ENCODE results near the gene DNAJC6.

Gene DNAJC6

DNA sequence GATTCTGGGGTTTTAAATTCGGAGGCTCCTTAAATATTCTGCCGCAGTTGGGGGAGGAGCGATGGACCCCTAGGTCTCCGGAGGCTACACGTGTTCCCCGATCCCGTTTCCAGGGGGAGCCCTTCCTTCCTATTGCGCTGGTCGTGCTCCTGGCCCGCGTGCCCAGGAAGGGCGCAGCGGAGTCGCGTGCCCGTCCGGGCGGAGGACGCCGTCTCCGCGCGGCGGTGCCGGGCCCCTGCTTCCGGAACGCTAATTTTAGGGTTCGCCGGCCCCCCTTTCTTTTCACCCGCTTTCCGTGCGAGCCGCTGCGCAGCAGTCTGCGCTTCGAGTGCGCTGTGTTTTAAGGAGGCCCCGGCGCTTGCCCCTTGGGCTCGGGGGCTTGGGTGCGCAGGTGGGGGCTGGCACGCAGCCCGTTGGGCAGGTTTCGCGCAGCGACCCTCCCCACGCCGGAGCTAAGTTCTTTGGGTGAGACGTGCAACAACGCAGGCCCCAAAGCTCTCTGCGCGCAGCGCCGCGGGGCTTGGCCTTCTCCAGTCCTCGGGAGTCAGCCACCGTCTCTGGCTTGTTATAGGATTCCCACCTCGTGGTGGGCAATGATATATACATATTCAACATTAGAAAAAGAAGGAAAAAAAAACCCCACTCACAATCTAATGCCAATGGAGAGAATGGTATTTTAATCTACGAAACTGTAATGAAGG is 43.5 kb upstream of the DNAJC6 start:
- H3K27ac ChIP-seq, result no peak overlapping the region
- TF ChIP-seq, protein P1, sequence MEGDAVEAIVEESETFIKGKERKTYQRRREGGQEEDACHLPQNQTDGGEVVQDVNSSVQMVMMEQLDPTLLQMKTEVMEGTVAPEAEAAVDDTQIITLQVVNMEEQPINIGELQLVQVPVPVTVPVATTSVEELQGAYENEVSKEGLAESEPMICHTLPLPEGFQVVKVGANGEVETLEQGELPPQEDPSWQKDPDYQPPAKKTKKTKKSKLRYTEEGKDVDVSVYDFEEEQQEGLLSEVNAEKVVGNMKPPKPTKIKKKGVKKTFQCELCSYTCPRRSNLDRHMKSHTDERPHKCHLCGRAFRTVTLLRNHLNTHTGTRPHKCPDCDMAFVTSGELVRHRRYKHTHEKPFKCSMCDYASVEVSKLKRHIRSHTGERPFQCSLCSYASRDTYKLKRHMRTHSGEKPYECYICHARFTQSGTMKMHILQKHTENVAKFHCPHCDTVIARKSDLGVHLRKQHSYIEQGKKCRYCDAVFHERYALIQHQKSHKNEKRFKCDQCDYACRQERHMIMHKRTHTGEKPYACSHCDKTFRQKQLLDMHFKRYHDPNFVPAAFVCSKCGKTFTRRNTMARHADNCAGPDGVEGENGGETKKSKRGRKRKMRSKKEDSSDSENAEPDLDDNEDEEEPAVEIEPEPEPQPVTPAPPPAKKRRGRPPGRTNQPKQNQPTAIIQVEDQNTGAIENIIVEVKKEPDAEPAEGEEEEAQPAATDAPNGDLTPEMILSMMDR (conservative IDR thresholded peaks at IDR 0.05), result no peak
- TF ChIP-seq ZFX (IDR thresholded peaks at IDR 0.05), result no peak

- no peak overlapping the region for H3K27ac ChIP-seq
These were observed 42.9 kb upstream of the DNAJC6 start for GRCh38 chr1:65266476-65266875.

GRCh38 chr1:65267271-65267670 is 42.1 kb upstream of the DNAJC6 start:
- TF ChIP-seq, protein P1 (conservative IDR thresholded peaks at IDR 0.05), result no peak
- no peak for TF ChIP-seq ZFX (IDR thresholded peaks at IDR 0.05)
- H3K27ac ChIP-seq, result no peak overlapping the region

More at GRCh38 chr1:65266476-65266875, 42.9 kb upstream of the DNAJC6 start:
- TF ChIP-seq, protein P1 (conservative IDR thresholded peaks at IDR 0.05), result no peak
- TF ChIP-seq ZFX (IDR thresholded peaks at IDR 0.05), result no peak

GRCh38 chr1:65267683-65268082 is 41.7 kb upstream of the DNAJC6 start:
- no peak overlapping the region for H3K27ac ChIP-seq
- TF ChIP-seq, protein P1 (conservative IDR thresholded peaks at IDR 0.05), result no peak
- TF ChIP-seq ZFX (IDR thresholded peaks at IDR 0.05), result no peak

DNA sequence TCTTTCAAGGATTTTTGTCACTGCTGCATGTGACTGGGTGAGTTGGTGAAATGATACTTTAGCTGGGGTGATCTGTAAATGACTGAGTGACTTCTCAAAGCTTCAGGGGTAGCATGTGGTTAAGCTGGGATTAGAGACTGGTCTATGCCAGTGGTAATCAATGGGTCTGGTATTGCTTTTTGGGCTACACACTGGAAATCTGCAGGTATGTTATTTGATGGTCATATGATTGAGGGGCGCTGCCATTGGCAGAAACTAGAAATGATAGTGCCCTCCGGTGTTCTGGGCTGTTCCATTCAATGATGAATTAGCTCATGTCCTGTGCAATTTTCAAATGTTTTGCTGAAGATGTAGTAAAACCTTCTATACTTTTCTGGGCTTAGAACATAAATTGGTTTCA is 39.7 kb upstream of the DNAJC6 start:
- TF ChIP-seq, protein P1 (conservative IDR thresholded peaks at IDR 0.05), result no peak
- TF ChIP-seq ZFX (IDR thresholded peaks at IDR 0.05), result no peak
- no peak overlapping the region for H3K27ac ChIP-seq

DNA sequence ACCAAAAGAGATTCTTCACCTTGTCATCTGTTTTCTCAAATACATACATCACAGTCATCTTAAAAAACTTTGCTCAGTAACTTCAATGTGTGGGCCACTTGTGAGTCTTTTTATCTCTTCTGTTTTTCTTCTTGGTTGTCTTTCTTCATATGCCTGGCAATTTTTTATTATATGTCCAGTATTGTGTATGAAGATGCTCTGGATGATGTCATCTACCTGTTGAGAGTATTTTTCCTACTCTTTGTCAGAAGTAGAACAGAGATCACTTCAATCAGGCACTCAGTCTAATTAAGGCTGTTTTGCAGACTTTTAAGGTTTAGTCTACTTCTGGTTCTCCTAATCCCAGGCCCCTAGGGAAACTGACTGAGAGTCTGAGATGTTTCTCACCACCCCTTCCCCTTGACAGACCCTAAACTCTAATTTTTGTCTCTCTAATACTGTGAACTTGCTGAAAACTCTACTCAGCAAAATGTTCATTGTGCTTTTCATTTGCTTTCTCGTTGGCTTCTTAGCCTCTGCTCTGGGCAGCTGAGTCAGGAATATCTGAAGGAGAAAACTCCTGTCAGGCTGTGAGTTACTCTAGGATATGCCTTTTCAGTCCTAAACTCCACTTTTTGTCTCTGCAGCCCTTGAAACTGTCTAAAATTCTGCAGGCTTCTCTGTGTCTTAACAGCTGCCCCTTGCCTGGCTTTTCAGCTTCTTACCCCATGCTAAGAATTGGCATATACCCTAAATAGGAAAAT is 33.0 kb upstream of the DNAJC6 start:
- no peak overlapping the region for H3K27ac ChIP-seq
- TF ChIP-seq, protein P1 (conservative IDR thresholded peaks at IDR 0.05), result no peak
- no peak for TF ChIP-seq ZFX (IDR thresholded peaks at IDR 0.05)

- no peak overlapping the region for H3K27ac ChIP-seq
- TF ChIP-seq, protein P1 (conservative IDR thresholded peaks at IDR 0.05), result no peak
- no peak for TF ChIP-seq ZFX (IDR thresholded peaks at IDR 0.05)
These were observed 31.6 kb upstream of the DNAJC6 start for GRCh38 chr1:65277605-65278347.
